Nucleus accumbens (tissue), 56 donors: Measurements from ENCODE around the gene CEP83.
A peak's percentile ranks its signal among the peaks of the same experiment; 100 is the strongest.
"Not testable (repeated sequence)": the region's sequence is repeated elsewhere in the genome, so short reads cannot be mapped to it uniquely, and the experiment has no call there.

Experiments used
- DNase-seq, 56 donors: peaks; one replicate each; lab custom pipeline; 2025; lab: John Stamatoyannopoulos, UW

Gene CEP83

GRCh38 chr12:94459728-94460615, at the start of gene CEP83:
TSS of gene CEP83 (minus strand) at chr12:94459867. CDS start at chr12:94412490, 47,377 bp downstream.
- peak; percentile 66 to 98 (median 94) for DNase-seq

- no peak for DNase-seq
These were observed 49.6 kb upstream of the CEP83 start for GRCh38 chr12:94509317-94509716.

GRCh38 chr12:94507455-94507854, 47.8 kb upstream of the CEP83 start:
- no peak for DNase-seq

- DNase-seq = no peak
These were observed 44.7 kb upstream of the CEP83 start for GRCh38 chr12:94504386-94504785.

- no peak for DNase-seq
These were observed 44.0 kb upstream of the CEP83 start for GRCh38 chr12:94503619-94504018.

- no peak for DNase-seq
These were observed 41.3 kb upstream of the CEP83 start for GRCh38 chr12:94500831-94501567.

GRCh38 chr12:94498698-94499097, 39.0 kb upstream of the CEP83 start:
- no peak for DNase-seq

- DNase-seq = no peak
These were observed 38.4 kb upstream of the CEP83 start for GRCh38 chr12:94498073-94498472.

- DNase-seq = no peak
These were observed 35.9 kb upstream of the CEP83 start for GRCh38 chr12:94495445-94496115.

- DNase-seq = no peak
These were observed 31.8 kb upstream of the CEP83 start for GRCh38 chr12:94491489-94491888.

- DNase-seq = peak in 1 of 56 donors; percentile 1
These were observed 28.8 kb upstream of the CEP83 start for GRCh38 chr12:94488463-94488862.

- DNase-seq = no peak
These were observed 22.1 kb upstream of the CEP83 start for GRCh38 chr12:94481734-94482133.

GRCh38 chr12:94469522-94469921, 9.9 kb upstream of the CEP83 start:
- no peak for DNase-seq

- no peak for DNase-seq
These were observed 921 bp upstream of the CEP83 start for GRCh38 chr12:94460616-94460959.

- peak in 2 of 56 donors; percentile 26 to 68 for DNase-seq
These were observed 565 bp downstream of the CEP83 start for GRCh38 chr12:94458877-94459727.

GRCh38 chr12:94457311-94457710, 2.4 kb downstream of the CEP83 start:
- no peak for DNase-seq

GRCh38 chr12:94454318-94454717, 5.3 kb downstream of the CEP83 start:
- not testable (repeated sequence) for DNase-seq

GRCh38 chr12:94445662-94446061, 14.0 kb downstream of the CEP83 start:
- DNase-seq = no peak

- DNase-seq = no peak
These were observed 22.4 kb downstream of the CEP83 start for GRCh38 chr12:94437303-94437702.

- DNase-seq = peak in 10 of 56 donors; percentile 0 to 18 (median 4)
These were observed 24.1 kb downstream of the CEP83 start for GRCh38 chr12:94435511-94435927.
